ENCODE results near the gene ARFGAP2.

The ARFGAP2 gene

DNA sequence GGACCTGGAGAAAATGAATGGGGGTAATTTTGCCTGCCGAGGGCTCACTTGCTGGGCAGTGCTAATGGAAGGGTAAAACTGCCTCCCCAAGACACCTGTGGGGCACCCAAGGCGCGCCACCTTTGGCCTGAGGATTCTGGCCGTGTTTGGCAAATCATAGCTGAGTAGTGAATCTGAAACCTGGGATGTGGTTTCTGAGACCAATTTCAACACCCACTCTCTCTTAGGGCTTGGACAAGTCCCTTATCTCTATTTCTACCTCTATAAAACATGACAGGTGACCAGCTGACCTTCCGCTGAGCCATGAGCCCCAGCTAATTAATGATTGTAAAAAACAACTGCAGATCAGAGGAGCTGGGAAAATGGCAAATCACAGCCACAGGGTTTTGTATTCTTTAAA is 11.0 kb upstream of the ARFGAP2 start:
- in situ Hi-C loops (cut with HindIII; ENCODE audit: low sequenced_read_pairs), result no loop called here

DNA sequence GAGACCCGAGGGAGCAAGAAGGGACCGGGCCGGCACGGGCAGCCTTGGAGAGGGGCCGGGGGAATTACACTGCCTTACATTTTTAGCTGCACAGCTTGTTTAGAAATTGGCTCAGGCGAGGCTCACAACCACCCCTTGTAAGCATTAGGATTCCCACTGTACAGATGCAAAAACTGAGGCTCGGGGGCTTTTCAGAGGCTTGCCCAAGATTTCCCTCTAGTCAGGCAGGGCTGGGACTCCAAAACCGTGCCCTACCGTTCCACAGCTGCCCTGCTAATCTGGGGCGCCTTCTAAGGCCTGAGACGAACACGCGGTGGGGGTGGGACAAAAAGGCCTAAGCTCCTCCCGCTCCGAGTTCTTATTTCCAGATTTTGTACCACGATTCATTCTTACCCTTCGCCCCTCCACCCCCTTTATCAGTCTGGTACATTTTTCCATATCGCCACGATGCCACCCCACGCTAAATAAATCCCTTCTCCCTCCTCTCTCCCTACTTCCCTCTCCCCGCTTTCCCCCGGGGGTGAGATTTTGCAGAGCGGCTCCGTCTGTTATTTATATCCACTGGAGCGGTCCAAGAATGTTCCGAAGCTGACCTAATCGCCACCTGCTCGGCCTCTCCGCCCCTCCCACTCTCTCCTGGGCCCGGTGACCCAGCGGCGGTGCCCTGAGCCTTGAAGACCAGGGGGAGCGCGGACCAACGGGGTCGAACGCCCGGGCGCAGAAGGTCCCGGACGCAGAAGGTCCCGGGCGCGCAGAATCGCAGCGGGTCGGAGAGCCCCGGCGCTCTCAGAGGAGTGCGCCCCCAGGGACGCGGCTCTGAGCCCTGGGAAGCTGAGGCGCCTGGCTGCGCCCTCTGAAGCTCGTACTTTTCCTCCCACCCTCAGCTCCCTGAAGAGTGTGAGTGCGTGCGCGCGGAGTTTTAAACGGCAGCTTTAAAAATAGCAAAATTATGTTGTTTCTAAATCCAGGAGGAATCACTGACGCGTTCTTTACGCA is 10.3 kb upstream of the ARFGAP2 start:
- in situ Hi-C loops (cut with HindIII; ENCODE audit: low sequenced_read_pairs), result no loop called here

DNA sequence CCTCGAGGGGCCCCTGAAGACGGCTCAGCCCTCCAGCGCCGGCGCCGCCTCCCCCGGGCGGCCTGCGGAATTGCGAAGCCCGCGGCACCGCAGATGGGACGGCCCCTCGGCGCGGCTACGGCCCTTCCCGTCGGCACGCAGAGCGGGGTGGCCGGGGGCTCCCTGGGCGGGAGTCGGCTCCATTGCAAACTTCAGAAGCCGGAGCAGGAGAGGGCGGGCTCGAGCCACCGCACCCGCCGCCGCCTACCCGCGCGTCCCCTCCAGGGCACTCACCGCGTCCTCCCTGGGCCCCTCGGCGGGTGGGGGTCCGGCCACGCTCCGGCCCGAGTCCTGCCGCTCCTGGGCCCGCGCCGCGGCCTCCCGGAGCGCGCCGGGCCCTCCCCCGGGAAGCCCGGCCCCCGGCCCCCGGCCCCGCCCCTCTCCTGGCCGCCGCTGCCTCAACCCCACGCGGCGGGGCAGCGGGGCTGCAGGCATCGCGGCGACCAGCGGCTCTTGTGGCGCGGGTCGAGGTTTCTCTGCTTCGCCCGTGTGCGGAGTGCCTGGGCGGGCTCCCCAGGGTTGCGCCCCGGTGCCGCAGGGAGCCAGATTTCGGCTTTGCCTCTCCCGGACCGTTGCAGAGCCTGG is 9.5 kb upstream of the ARFGAP2 start, which contains the start of gene PACSIN3:
TSS of gene PACSIN3 (minus strand) at position 359 of the 624 bp plus-strand sequence. CDS start 3,707 bp downstream, outside the sequence.
- in situ Hi-C loops (cut with HindIII; ENCODE audit: low sequenced_read_pairs), result no loop called here

DNA sequence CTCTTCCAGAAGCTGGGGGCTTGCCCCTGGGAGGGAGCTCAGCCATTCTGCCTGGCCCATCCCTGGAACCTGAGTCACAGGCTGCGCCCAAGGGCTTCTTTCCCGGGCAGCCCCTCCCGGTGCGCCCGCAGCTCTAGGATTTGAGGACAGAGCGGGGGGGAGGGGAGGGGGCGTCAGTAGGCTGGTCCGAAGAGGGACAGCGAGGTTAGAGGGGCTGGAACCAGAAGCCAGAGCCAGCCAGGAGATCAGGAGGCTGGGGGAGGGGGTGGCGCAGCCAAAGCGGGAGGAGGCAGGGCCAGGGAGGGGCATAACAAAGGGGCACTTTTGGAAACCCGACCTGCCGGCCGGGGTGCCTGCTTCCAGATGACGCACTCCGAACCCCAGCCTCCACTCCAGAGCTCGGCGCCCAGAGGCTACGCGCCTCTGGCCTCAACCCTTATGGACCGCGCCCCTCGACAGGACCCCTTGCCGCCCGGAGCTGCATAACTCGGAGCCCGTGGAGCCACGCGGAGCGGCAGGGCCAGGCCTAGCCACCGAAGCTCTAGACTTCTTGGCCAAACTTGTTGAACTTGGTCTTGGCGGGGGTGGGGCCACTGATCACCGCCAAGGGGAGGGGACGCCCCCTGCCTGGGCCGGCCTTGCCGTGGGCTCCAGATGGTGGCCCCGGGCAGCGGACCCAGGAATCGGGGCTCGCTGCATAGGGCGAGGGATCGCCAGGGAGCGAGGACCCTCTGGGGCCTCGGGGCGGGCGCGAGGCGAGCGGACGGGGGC is 8.8 kb upstream of the ARFGAP2 start:
- in situ Hi-C loops (cut with HindIII; ENCODE audit: low sequenced_read_pairs), result no loop called here

DNA sequence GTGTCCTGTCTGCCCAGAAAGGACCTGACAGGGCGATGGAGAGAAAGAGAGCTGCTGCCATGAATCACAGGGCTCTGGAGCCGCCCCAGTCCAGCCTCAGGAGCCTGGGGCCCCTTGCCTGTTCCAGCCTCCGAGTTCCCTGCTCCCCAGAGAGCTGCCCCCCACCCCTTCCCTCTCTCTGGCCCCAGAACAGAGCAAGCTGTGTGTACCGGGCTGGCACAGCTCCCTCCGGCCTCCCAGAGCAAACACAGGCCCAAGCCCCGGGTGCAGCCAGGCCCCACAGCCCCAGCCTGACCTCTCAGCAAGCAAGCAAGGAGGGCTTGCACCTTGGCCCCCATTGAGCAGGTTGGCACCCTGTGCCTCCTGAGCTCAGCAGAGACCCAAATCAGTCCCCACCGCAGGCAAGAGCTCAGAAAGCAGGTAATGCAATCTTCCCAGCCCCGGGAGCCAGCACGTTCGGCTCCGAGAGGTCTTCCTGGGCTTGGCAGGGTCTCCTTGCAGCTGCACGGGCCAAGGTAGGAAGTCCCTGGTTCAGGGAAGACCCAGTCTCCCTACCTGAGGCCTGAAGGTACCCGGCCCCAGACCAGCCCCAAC is 8.1 kb upstream of the ARFGAP2 start:
- in situ Hi-C loops (cut with HindIII; ENCODE audit: low sequenced_read_pairs), result no loop called here

DNA sequence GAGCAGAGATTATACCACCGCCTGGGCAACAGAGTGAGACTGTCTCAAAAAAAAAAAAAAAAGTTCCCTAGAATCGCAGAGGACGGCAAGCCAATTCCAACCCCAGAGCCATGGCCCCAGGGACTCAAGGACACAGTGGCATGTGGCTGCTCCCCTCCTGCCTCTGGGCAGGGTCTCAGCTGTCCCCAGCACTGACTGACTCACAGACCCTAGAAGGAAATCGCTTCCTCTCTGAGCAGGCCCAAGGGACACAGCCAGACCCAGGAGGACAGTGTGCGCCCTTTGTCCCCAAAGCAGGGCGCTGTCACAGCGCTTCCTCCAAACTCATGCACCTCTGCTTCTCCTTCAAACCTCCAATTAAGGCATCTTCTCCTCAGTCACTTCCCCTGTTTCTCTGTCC is 7.3 kb upstream of the ARFGAP2 start:
- in situ Hi-C loops (cut with HindIII; ENCODE audit: low sequenced_read_pairs), result no loop called here

DNA sequence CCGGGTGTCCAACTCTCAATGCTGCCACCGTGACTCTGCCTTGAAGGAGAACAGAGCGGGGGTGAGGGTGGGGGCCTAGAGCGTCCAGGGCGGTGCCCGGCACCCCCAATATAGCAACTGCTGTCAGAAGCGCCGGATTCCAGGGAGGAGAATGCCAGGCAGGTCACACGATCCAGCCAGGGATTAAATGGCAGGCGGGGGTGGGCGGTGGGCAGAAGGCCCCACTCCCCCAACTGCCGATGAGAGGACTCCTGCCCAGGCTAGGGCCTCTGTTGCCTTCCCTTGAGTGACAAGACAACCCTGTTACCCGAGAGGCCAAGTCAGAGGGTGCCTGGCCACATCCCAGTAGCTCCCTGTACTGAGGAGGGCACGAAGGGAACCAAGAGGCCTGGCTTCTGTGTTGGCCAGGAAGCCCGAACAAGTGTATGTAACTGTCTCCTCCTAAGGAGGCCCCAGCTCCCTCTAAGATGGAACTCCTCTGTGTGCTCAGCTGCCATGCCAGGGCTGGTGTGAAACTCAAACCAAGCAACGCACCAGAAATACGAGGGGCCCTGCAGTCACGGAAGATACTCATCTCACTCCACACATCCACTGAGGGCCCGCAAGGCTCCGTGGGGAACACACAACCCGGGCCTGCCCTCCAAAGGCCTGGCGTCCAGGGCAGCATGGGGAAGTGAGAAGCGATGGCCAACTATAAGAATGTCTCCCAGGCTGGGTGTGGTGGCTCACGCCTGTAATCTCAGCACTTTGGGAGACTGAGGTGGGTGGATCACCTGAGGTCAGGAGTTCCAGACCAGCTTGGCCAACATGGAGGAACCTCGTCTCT is 6.6 kb upstream of the ARFGAP2 start:
- in situ Hi-C loops (cut with HindIII; ENCODE audit: low sequenced_read_pairs), result no loop called here

DNA sequence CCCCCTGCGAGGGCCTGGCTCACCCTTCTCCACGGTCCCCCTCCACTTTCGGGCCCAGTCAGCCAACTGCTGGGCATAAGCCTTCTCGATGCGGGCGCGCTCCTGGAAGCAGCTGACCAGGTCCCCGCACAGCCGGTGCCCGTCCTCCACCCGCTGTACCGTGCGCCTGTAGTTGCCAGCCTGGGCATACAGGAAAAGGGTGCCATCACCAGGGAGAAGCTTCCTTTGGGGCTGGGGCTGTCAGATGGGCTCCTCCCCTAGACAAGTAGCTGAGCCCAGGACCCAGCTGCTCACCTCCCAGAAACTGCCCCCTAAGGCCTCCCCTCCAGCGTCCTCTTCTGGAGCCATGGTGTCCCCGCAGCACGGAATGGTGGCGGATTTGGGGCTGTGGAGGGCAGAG is 5.7 kb upstream of the ARFGAP2 start:
- in situ Hi-C loops (cut with HindIII; ENCODE audit: low sequenced_read_pairs), result no loop called here

DNA sequence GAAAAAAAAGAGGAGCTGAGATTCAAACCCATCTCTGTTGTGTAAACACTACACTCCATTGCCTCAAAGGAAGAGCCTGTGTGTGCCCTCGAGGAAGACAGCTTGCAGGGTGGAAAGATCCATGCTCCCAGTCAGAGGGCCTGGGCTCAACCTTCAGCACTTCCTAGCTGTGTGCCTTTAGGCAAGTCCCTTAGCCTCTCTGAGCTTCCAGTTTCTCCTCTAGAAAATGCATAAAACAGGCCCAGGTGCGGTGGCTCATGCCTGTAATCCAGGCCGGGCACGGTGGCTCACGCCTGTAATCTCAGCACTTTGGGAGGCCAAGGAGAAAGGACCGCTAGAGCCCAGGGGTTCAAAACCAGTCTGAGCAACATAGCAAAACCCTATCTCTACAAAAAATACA is 4.6 kb upstream of the ARFGAP2 start:
- in situ Hi-C loops (cut with HindIII; ENCODE audit: low sequenced_read_pairs), result no loop called here

DNA sequence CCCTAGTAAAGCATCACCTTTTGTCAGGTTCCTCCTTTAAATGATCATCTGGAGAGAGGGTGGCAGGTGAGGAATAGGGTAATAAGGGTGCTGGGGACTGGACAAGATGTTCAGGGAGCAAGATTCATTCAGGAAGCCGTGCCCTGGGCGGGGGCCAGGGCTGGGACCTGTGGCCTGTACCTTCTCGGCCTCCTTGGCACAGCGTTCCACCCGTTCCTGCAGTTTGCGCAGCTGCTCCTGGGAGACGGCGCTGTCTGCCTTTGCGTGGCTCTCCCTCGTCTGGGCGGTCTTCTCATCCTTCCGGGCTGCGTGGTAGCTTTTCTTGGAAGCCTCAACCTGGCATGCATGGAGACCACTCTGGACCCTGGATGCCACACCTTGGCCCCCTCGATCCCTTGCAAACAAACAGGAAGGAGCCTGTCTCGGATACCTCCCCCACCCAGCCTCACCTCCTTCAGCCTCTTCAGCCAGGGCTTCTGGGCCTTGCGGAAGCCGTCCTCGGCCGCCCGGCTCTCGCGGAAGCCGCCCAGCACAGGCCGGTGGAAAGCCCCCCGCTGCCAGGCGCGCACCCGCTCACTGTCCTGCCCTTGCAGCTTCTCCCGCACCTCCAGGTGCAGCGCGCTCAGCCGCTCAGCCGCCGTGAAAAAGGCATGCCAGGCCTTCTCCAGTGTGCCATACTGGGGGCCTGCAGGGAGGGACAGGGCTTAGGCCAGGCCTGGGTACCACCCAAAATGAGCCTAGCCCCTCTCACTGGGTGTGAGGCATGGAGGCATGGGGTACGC is 3.5 kb upstream of the ARFGAP2 start:
- in situ Hi-C loops (cut with HindIII; ENCODE audit: low sequenced_read_pairs), result no loop called here

DNA sequence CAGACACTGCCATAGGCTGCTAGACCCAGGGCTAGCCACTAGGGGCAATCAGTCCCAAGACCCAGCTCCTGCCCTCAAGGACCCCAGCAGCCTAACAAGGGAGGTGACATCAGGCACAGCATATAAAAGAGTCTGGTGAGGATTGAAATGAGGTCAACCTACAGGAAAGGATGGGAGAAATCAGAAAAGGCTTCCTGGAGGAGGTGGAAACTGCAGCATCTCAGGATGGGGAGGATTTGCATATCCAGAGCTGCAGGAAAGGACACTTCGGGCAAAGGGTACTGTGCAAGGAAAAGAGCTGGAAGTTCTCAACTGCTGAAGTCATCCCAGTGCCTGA is 2.9 kb upstream of the ARFGAP2 start:
- in situ Hi-C loops (cut with HindIII; ENCODE audit: low sequenced_read_pairs), result no loop called here

DNA sequence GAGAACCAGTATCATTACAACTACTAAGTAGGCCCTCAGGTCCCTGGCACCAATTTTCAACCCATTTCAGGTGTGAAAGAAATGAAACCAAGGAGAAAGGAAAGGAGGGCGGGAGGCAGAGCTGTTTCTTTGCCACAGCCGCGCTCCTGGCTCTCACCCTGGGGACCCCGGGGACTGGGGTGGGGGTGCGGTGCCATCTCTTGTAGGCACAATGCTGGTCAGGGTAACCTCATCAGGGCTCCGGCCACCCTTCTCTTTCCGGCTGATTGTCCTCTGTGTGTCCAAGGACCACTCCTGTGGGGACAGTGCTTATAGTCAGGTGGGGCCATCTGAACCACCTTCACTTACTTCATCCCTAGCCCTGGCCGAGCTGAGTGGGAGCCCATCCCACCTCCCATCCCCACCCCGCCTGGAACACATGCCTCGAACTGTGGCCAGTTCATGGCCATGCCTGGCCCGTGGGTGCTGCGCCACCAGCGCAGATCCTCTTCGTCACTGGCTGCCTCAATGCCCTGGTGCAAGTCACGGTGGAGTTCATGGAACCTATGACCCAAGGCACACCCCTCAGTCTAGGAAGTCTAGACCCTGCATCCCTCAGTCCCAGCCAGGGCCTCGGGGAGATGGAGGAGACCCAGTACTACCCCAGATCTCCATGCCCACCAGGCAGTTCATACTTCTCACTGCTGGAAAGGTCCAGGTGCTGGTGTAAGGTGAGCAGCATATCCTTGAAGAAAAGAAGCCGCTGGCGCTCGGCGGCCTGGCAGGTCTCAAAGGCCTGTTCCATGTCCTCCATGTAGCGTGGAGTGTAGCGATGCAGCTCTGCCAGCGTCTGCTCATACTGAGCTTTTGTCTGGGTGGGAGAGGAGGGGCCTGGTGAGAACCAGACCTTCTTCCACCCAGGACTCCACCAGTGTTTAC is 2.3 kb upstream of the ARFGAP2 start:
- in situ Hi-C loops (cut with HindIII; ENCODE audit: low sequenced_read_pairs), result no loop called here

DNA sequence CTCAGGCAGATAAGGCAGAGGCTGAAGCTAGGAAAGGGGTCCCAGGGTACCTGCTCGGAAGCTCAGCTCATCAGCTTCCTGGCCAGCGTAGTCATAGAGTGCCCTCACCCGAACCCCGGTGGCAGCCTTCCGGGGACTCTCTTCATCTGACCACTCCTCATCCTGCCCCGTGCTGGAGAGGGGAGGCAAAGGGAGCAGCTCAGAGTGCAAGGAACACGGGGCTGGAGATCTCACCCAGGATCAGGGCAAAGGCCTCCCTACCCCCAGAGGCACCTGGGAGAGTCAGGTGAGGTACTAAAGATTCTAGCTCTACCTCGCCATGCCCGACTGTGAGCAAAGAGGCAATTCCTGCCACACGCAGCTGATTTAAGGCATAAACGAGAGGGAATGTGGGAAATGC is 1.6 kb upstream of the ARFGAP2 start:
- in situ Hi-C loops (cut with HindIII; ENCODE audit: low sequenced_read_pairs), result no loop called here

DNA sequence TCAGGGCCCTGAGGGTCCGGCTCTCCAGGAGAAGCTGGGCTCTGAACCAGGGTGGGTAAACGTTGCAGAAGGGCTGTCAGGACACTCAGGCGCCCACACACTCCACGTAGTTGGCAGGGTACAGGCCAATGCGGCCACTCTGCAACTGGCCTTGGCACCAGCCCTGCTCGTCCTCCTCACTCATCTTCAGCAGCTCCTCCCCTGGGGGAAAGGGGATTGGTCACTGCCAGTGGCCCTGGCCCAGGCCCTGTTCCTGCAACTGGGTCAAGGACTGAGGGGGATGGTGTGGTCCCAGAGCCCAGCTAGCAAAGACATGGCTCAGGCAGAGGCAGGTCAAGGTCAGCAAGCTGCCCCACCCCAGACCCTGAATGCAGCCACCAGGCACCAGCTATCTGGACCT is 1.2 kb upstream of the ARFGAP2 start:
- in situ Hi-C loops (cut with HindIII; ENCODE audit: low sequenced_read_pairs), result no loop called here

DNA sequence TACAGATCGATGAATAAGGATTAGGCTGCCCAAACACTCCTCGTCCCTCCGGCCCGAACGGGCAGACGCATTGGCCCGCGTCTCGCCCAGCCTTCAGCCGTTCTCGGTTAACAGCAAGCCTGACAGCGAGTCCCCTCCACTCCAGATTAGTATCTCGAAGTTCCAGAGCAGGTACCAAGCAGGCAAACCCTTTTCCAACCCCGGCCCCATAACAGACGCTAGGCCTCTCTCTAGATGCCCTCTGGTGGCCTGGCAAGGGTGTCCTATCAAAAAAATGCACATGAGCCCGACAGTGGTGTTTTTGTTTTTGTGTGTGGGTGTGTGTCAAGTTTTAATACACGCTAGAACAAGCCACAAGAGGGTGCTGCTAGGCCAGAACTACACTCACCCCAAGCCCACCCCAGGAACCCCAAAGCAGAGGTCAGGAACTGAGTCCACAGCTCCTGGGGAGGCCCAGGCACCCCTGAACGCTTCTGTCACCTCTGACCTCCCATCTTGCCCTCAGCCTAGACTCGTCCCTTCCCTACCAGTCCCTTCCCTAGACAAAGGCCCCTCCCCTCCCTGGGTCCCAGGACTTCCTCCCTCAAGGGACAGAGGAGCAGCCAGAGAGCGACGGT is 658 bp upstream of the ARFGAP2 start:
- in situ Hi-C loops (cut with HindIII; ENCODE audit: low sequenced_read_pairs), result no loop called here

DNA sequence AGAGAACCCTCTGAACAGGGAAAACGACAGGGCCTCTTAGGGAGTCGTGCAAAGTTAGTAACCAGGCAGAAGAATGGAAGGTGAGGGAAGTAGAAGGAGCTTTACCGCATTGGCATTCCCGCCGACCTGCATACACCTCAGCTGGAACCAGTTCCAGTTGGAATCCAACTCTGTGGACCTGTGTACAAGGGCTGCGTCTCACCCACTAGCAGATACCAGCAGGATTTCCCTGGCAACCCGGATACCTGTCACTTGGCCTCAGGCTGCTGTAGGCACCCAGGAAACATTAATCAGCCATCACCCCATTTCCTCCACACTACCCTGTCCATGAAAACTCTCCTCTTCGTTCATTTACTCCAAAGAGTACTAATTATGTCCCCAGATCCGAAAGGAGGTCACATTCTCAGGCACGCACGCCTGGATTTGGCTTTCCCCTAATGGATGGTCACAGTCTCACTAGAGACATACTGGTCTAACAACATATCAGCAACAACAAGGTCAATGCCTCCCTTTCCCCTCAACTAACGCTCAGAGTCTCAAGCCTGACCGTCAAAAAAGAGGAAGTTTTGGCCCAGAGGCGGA is 842 bp downstream of the ARFGAP2 start:
- in situ Hi-C loops (cut with HindIII; ENCODE audit: low sequenced_read_pairs), result no loop called here

DNA sequence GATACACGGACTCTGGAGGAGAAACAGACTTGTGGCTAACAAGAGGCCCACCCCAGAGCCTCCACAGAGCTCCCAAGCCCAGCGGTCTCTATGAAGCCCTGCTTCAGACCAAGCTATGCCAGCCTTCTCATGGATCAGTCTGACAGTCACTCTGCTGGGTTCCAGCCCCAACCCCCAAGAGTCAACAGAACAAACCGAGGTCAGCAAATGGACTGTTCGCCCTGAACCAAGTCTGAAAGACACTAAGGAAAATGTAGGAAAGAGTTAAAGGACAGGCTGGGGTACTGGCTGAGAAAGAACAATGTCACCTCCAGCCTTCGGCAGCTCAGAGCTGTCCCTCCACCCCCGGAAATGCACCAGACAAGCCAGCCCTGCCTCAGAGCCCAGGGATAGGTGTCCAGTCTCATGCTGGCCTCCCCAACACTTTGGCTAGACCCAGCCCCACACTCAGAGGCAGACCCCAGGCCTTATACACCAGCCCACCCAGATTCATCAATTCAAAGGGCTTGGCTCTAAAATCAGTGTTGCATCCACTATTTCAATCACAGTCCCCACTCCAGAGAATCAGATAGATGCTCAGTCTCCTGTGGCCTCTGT is 3.8 kb downstream of the ARFGAP2 start:
- in situ Hi-C loops (cut with HindIII; ENCODE audit: low sequenced_read_pairs), result no loop called here

Data from DLD1 (cell line).